AG10803 (cell line): ENCODE data around the gene KDM3A.

Experiments
- DNase-seq: peaks from one replicate; pipeline ENCODE4 v3.0.0; 2010; ENCODE audit warnings: low read depth
- H3K4me3 ChIP-seq: 2 replicates; pipeline ENCODE4 v1.5.1; 2011; ENCODE audit warnings: mild to moderate bottlenecking, low read length, control low read depth
- CTCF ChIP-seq: conservative IDR thresholded peaks from 2 replicates; pipeline ENCODE4 v1.5.1; 2011; ENCODE audit warnings: mild to moderate bottlenecking, low read length, control low read depth, inconsistent platforms

The KDM3A gene

GRCh38 chr2:86499326-86499725, 58.2 kb downstream of the KDM3A start:
- H3K4me3 ChIP-seq, result no peak overlapping the region
- TF ChIP-seq CTCF, result no peak
- DNase-seq, result no peak

GRCh38 chr2:86500325-86501083, 59.3 kb downstream of the KDM3A start:
- DNase-seq, result no peak
- TF ChIP-seq CTCF, result no peak
- no peak overlapping the region for H3K4me3 ChIP-seq

GRCh38 chr2:86507600-86507999, 66.4 kb downstream of the KDM3A start:
- no peak overlapping the region for H3K4me3 ChIP-seq
- TF ChIP-seq CTCF, result no peak
- no peak for DNase-seq

- no peak for TF ChIP-seq CTCF
- no peak for DNase-seq
- no peak overlapping the region for H3K4me3 ChIP-seq
These were observed 69.3 kb downstream of the KDM3A start for GRCh38 chr2:86510436-86510933.

- no peak overlapping the region for H3K4me3 ChIP-seq
- TF ChIP-seq CTCF, result no peak
- DNase-seq, result no peak
These were observed 70.9 kb downstream of the KDM3A start for GRCh38 chr2:86512034-86512433.

- H3K4me3 ChIP-seq, result no peak overlapping the region
- TF ChIP-seq CTCF, result no peak
- no peak for DNase-seq
These were observed 71.7 kb downstream of the KDM3A start for GRCh38 chr2:86512892-86513291.

- TF ChIP-seq CTCF, result no peak
- no peak overlapping the region for H3K4me3 ChIP-seq
- no peak for DNase-seq
These were observed 72.9 kb downstream of the KDM3A start for GRCh38 chr2:86513948-86514660.
